Choroid plexus epithelial cell (primary cell): ENCODE measurements around the gene DIP2A.
A peak's percentile ranks its signal among the peaks of the same experiment; 100 is the strongest.

ENCODE experiments used
- DNase-seq: peaks from one replicate; pipeline ENCODE4 v3.0.0-alpha.2; 2010; ENCODE audit warnings: low read depth
- H3K4me3 ChIP-seq: 2 replicates; pipeline ENCODE4 v1.5.1; 2011; ENCODE audit warnings: low read depth, mild to moderate bottlenecking, control low read depth, low read length, moderate library complexity
- TF ChIP-seq, protein P1 (sequence below): conservative IDR thresholded peaks from 2 replicates; pipeline ENCODE4 v1.5.1; 2011; ENCODE audit warnings: low read depth, mild to moderate bottlenecking, control low read depth, inconsistent platforms, low read length, moderate library complexity

The DIP2A gene

GRCh38 chr21:46597031-46597430, 138.3 kb downstream of the DIP2A start:
- H3K4me3 ChIP-seq, result no peak overlapping the region
- DNase-seq, result no peak
- TF ChIP-seq, protein P1, sequence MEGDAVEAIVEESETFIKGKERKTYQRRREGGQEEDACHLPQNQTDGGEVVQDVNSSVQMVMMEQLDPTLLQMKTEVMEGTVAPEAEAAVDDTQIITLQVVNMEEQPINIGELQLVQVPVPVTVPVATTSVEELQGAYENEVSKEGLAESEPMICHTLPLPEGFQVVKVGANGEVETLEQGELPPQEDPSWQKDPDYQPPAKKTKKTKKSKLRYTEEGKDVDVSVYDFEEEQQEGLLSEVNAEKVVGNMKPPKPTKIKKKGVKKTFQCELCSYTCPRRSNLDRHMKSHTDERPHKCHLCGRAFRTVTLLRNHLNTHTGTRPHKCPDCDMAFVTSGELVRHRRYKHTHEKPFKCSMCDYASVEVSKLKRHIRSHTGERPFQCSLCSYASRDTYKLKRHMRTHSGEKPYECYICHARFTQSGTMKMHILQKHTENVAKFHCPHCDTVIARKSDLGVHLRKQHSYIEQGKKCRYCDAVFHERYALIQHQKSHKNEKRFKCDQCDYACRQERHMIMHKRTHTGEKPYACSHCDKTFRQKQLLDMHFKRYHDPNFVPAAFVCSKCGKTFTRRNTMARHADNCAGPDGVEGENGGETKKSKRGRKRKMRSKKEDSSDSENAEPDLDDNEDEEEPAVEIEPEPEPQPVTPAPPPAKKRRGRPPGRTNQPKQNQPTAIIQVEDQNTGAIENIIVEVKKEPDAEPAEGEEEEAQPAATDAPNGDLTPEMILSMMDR, result no peak

DNA sequence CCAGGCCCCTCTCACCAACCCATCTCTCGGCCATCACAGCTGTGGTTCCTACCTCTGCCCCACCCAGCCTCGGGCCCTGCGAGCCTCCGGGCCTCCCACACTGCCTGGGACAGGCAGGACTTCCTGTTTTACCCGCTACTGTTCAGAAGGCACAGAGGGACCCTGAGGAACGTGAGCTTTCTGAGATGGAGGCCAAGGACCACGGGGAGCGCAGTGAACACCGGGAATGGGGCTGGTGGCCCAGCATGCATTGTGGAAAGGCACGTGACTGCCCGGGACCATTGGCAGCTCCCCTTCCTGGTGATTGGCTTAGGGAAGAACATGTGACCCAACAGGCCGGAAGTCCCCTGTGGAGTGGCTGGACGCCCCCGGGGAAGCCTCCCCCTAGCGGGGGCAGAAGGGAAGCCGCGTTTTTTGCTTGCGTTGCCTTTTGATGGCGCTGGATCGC, 139.2 kb downstream of the DIP2A start:
- H3K4me3 ChIP-seq, result no peak overlapping the region
- no peak for DNase-seq
- TF ChIP-seq, protein P1, result no peak

GRCh38 chr21:46598581-46599572, 140.2 kb downstream of the DIP2A start:
- peak; percentile 92 for DNase-seq
- TF ChIP-seq, protein P1, result no peak
- H3K4me3 ChIP-seq, result no peak overlapping the region

GRCh38 chr21:46600305-46600704, 141.6 kb downstream of the DIP2A start:
- TF ChIP-seq, protein P1, result no peak
- no peak overlapping the region for H3K4me3 ChIP-seq
- DNase-seq, result no peak

- no peak for DNase-seq
- no peak overlapping the region for H3K4me3 ChIP-seq
- TF ChIP-seq, protein P1, result no peak
These were observed 142.3 kb downstream of the DIP2A start for GRCh38 chr21:46600978-46601377.

DNA sequence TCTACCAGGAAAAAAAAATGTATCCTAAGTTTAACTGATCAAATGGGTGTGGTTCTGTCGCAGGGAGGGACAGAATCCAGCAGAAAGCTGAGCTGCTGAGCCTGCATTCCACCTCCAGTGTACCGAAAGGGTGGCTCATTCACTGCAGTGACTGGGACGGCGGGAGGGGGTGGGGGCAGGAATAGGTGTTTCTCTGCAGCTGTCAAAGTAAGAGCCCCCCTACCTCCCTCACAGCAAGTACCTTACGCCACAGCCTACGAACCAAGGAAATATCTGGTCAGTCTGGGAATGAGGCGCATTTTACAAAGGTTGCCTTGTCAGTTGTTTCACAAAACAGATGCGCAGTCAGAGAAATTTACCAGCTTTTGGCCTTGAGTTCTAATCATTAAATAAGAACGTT, 144.5 kb downstream of the DIP2A start:
- H3K4me3 ChIP-seq, result no peak overlapping the region

More for the DNA sequence above, 144.5 kb downstream of the DIP2A start:
- TF ChIP-seq, protein P1, result no peak
- no peak for DNase-seq
